Activated B cell treated with CpG ODN at 0.5 μM for 24 hours (primary cell): ENCODE results near the gene KCNA5. TPM values are rescaled to one million over a fixed set of nuclear protein-coding genes. Genes with fewer than 3 reads are reported as not detected.
A peak's percentile ranks its signal among the peaks of the same experiment; 100 is the strongest.

ENCODE experiments used
- ATAC-seq: fragments of 200-7000 bp; cut with Tn5 transposase; one replicate; pipeline ENCODE4 v1.10.0; 2021; ENCODE audit warnings: low read depth, mild to moderate bottlenecking, moderate library complexity
- CTCF ChIA-PET: fragments of 350-600 bp; sonication (Branson Sonifier 250); formaldehyde crosslinking; loops from one replicate; lab custom pipeline; 2021; ENCODE audit warnings: antibody characterized with exemption; lab: Charles Lee
- POLR2A ChIA-PET: fragments of 350-600 bp; sonication (Branson Sonifier 250); formaldehyde crosslinking; loops from one replicate; lab custom pipeline; 2021; ENCODE audit warnings: antibody characterized with exemption; lab: Charles Lee
- DNase-seq: peaks from one replicate; pipeline ENCODE4 v3.0.0; 2022
- H3K27ac Mint-ChIP-seq: one replicate; pipeline ENCODE4 v1.8.0; 2020; ENCODE audit warnings: mixed read lengths
- H3K27me3 Mint-ChIP-seq: one replicate; pipeline ENCODE4 v1.8.0; 2021; ENCODE audit warnings: mixed read lengths
- H3K36me3 Mint-ChIP-seq: one replicate; pipeline ENCODE4 v1.8.0; 2021; ENCODE audit warnings: low read depth, mixed read lengths
- H3K4me1 Mint-ChIP-seq: one replicate; pipeline ENCODE4 v1.8.0; 2021; ENCODE audit warnings: mixed read lengths
- H3K4me3 Mint-ChIP-seq: one replicate; pipeline ENCODE4 v1.8.0; 2020; ENCODE audit warnings: mild to moderate bottlenecking, mixed read lengths
- H3K9me3 Mint-ChIP-seq: one replicate; pipeline ENCODE4 v1.8.0; 2020; ENCODE audit warnings: mixed read lengths
- intact Hi-C: fragments of 100-400 bp; cut with micrococcal nuclease; formaldehyde crosslinking; loops from one replicate; pipeline ENCODE4 v1.15.1; 2024
- total RNA-seq: library from RNA; stranded (reverse); gene quantifications from 2 replicates; pipeline ENCODE4 v1.2.3, GENCODE V29; 2022
- TF ChIP-seq, protein P1 (sequence below): fragments of 200-600 bp; IDR thresholded peaks from one replicate; pipeline ENCODE4 v1.8.0; 2022; ENCODE audit warnings: antibody characterized with exemption, mild to moderate bottlenecking

Gene KCNA5
- total RNA-seq, 1 donor from 2014 or later = 0.42 TPM

DNA sequence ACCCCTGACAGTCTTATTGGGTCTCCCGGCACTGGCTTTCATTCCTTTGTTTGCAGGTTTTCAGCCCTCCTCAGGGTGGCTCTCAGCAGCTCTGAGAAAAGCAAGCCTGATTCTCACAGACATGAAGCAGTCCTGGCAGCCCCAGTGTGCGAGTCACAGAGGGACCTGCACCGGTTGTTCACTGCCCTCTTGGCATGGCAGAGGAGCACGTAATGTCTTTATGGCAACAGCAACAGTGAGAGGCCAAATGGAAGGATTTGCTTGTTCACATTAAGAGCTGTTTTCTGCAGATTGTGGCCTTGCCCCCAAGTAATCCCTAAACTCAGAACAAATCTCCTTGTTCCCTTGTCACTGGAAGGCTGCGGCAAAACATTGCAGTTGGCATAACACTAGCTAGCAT is 3.4 kb downstream of the KCNA5 start:
- DNase-seq (no peak), ATAC-seq (no peak)
- H3K36me3 Mint-ChIP-seq = no peaks in the 10 kb centered on the region
- H3K4me1 Mint-ChIP-seq = peaks cover 70% of the 10 kb centered on the region
- peaks cover 28% of the 10 kb centered on the region for H3K27me3 Mint-ChIP-seq
- H3K9me3 Mint-ChIP-seq = no peaks in the 10 kb centered on the region
- no peak overlapping the region for H3K4me3 Mint-ChIP-seq
- POLR2A ChIA-PET = no interaction called here
- intact Hi-C loops = no loop called here
- CTCF ChIA-PET = interaction anchor here (0.6 kb wide), 1 partner anchor 24 kb away, joined by 3 read pairs; no protein-coding TSS in a partner anchor
- TF ChIP-seq, protein P1, sequence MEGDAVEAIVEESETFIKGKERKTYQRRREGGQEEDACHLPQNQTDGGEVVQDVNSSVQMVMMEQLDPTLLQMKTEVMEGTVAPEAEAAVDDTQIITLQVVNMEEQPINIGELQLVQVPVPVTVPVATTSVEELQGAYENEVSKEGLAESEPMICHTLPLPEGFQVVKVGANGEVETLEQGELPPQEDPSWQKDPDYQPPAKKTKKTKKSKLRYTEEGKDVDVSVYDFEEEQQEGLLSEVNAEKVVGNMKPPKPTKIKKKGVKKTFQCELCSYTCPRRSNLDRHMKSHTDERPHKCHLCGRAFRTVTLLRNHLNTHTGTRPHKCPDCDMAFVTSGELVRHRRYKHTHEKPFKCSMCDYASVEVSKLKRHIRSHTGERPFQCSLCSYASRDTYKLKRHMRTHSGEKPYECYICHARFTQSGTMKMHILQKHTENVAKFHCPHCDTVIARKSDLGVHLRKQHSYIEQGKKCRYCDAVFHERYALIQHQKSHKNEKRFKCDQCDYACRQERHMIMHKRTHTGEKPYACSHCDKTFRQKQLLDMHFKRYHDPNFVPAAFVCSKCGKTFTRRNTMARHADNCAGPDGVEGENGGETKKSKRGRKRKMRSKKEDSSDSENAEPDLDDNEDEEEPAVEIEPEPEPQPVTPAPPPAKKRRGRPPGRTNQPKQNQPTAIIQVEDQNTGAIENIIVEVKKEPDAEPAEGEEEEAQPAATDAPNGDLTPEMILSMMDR = no peak
- H3K27ac Mint-ChIP-seq = no peak overlapping the region

GRCh38 chr12:5047729-5048128 is 4.0 kb downstream of the KCNA5 start:
- H3K27me3 Mint-ChIP-seq = peaks cover 22% of the 10 kb centered on the region
- POLR2A ChIA-PET = interaction anchor here (0.7 kb wide), 1 partner anchor 1261 kb away, joined by 3 read pairs; no protein-coding TSS in a partner anchor
- H3K36me3 Mint-ChIP-seq = no peaks in the 10 kb centered on the region
- CTCF ChIA-PET = no interaction called here
- peaks cover 72% of the 10 kb centered on the region for H3K4me1 Mint-ChIP-seq
- TF ChIP-seq, protein P1 = no peak
- DNase-seq (no peak), ATAC-seq (no peak)
- H3K9me3 Mint-ChIP-seq = no peaks in the 10 kb centered on the region
- no peak overlapping the region for H3K4me3 Mint-ChIP-seq
- H3K27ac Mint-ChIP-seq = peak overlapping the region; percentile 35
- intact Hi-C loops = no loop called here

DNA sequence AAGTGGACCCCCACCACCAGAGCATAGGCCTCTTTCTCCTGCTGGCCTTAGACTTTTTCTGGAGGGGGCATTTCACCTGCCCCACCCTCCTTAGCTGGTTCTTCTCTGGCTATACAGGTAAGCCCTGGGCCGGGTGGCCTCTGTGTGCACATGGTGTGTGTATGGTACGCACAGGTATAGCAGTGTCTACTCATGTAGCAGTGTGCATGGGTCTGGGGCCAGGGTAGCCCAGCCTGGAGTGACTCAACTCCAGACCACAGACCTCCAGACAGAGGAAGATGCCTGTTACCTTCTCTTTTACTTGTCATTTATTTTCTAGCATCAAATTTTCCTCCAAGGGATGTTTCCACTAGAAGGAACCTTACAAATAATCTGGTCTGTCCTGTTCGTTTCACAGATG is 6.9 kb downstream of the KCNA5 start:
- H3K27me3 Mint-ChIP-seq = peaks cover 8% of the 10 kb centered on the region
- ATAC-seq (no peak), DNase-seq (no peak)
- intact Hi-C loops = no loop called here
- no peak overlapping the region for H3K4me3 Mint-ChIP-seq
- H3K9me3 Mint-ChIP-seq = no peaks in the 10 kb centered on the region
- TF ChIP-seq, protein P1 = no peak
- CTCF ChIA-PET = interaction anchor here (1.0 kb wide), 1 partner anchor 32 kb away, joined by 4 read pairs; no protein-coding TSS in a partner anchor
- H3K4me1 Mint-ChIP-seq = peaks cover 69% of the 10 kb centered on the region
- POLR2A ChIA-PET = interaction anchor here (1.6 kb wide), 1 partner anchor 9 kb away, joined by 4 read pairs; no protein-coding TSS in a partner anchor
- H3K27ac Mint-ChIP-seq = peak overlapping the region; percentile 27
- H3K36me3 Mint-ChIP-seq = no peaks in the 10 kb centered on the region

DNA sequence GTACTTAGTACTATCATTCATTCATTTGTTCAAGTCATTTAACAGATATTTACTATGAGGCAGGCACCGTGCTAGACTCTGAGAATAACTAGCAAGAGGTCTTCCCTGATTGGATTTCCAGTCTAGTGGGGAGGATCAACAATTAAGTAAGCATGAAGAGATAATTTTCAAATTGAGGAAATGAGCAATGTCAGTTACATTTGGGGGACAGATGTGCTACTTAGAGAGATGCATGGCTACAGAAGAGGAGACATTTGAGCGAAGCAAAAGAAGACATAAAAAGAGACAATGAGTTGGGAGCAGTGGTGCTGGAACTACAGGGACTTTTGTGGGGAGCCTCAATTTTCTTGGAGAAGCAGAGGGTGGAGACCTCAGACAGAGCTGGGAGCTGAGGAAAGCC is 7.7 kb downstream of the KCNA5 start:
- H3K4me1 Mint-ChIP-seq = peaks cover 68% of the 10 kb centered on the region
- peak overlapping the region; percentile 3 for H3K4me3 Mint-ChIP-seq
- no peaks in the 10 kb centered on the region for H3K9me3 Mint-ChIP-seq

GRCh38 chr12:5051913-5052312 is 8.2 kb downstream of the KCNA5 start:
- H3K27me3 Mint-ChIP-seq = peaks cover 3% of the 10 kb centered on the region
- H3K4me3 Mint-ChIP-seq = peak overlapping the region; percentile 3
- H3K36me3 Mint-ChIP-seq = no peaks in the 10 kb centered on the region
- no peaks in the 10 kb centered on the region for H3K9me3 Mint-ChIP-seq
- DNase-seq (no peak), ATAC-seq (peak; percentile 32)
- ChIA-PET POLR2A (no interaction called here), CTCF (interaction anchor here (1.4 kb wide), 1 partner anchor 30 kb away, joined by 3 read pairs; no protein-coding TSS in a partner anchor)
- intact Hi-C loops = no loop called here
- peaks cover 65% of the 10 kb centered on the region for H3K4me1 Mint-ChIP-seq
- no peak overlapping the region for H3K27ac Mint-ChIP-seq
- TF ChIP-seq, protein P1 = no peak

More for the DNA sequence above, 7.7 kb downstream of the KCNA5 start:
- intact Hi-C loops = no loop called here
- ATAC-seq (peak; percentile 25), DNase-seq (no peak)
- no peaks in the 10 kb centered on the region for H3K36me3 Mint-ChIP-seq
- ChIA-PET CTCF (no interaction called here), POLR2A (no interaction called here)
- H3K27me3 Mint-ChIP-seq = peaks cover 2% of the 10 kb centered on the region
- peak overlapping the region; percentile 46 for H3K27ac Mint-ChIP-seq
- TF ChIP-seq, protein P1 = no peak
